Mucosa of gallbladder (tissue), 1 donor: ENCODE measurements around the gene CFAP53. TPM values are rescaled to one million over a fixed set of nuclear protein-coding genes. Genes with fewer than 3 reads are reported as not detected.

Source experiments
- DNase-seq: peaks from one replicate; pipeline ENCODE4 v3.0.0-alpha.2; 2020; ENCODE audit warnings: low spot score
- total RNA-seq: library from RNA; stranded (reverse); gene quantifications from one replicate; pipeline ENCODE4 v1.2.1, GENCODE V29; 2021
- donor health status: DM: no; HTN: no; CAD: no.

CFAP53 gene
- total RNA-seq, 1 donor from 2014 or later, result 1.5 TPM

GRCh38 chr18:50194631-50195532, 71.4 kb downstream of the CFAP53 start, which contains the start of gene MYO5B:
MYO5B (minus strand) TSS chr18:50195147; CDS start chr18:50194793, 354 bp downstream.
- peak; percentile 79 for DNase-seq

GRCh38 chr18:50193796-50194630, 72.3 kb downstream of the CFAP53 start:
- no peak for DNase-seq

- no peak for DNase-seq
Observed at GRCh38 chr18:50192995-50193795, 73.1 kb downstream of the CFAP53 start.

GRCh38 chr18:50190926-50191325, 75.4 kb downstream of the CFAP53 start:
- no peak for DNase-seq

- DNase-seq, result no peak
Observed at GRCh38 chr18:50190236-50190635, 76.1 kb downstream of the CFAP53 start.

GRCh38 chr18:50189160-50189559, 77.1 kb downstream of the CFAP53 start:
- no peak for DNase-seq

- DNase-seq, result no peak
Observed at GRCh38 chr18:50188652-50189051, 77.6 kb downstream of the CFAP53 start.

- DNase-seq, result no peak
Observed at GRCh38 chr18:50187659-50188058, 78.6 kb downstream of the CFAP53 start.

GRCh38 chr18:50186385-50186784, 79.9 kb downstream of the CFAP53 start:
- DNase-seq, result no peak

GRCh38 chr18:50183556-50183955, 82.7 kb downstream of the CFAP53 start:
- DNase-seq, result no peak

GRCh38 chr18:50182511-50182910, 83.8 kb downstream of the CFAP53 start:
- no peak for DNase-seq

GRCh38 chr18:50181590-50181989, 84.7 kb downstream of the CFAP53 start:
- no peak for DNase-seq

- DNase-seq, result no peak
Observed at GRCh38 chr18:50179465-50179864, 86.8 kb downstream of the CFAP53 start.

GRCh38 chr18:50177294-50177992, 88.9 kb downstream of the CFAP53 start:
- no peak for DNase-seq

Other genes starting within 250 kb of the CFAP53 start
- 63.1 TPM for gene MYO5B, start 71.3 kb downstream of the CFAP53 start, total RNA-seq
- 86.7 TPM for gene MBD1, start 15.0 kb upstream of the CFAP53 start, total RNA-seq
- 92.2 TPM for gene CXXC1, start 21.2 kb upstream of the CFAP53 start, total RNA-seq
- gene SKA1, start 108.6 kb upstream of the CFAP53 start, total RNA-seq, result 0.55 TPM